Loucy (cell line): ENCODE measurements around the gene RICTOR.

Experiments used
- H2AFZ ChIP-seq: fragments of 200-600 bp; sonication (generic); 2 replicates; pipeline ENCODE4 v1.6.0; 2016; ENCODE audit warnings: antibody characterized with exemption, mild to moderate bottlenecking, low read length, moderate library complexity
- H3F3A ChIP-seq: fragments of 200-600 bp; 2 replicates; pipeline ENCODE4 v1.6.0; 2016; ENCODE audit warnings: antibody characterized with exemption, low read depth, mild to moderate bottlenecking
- H3K27me3 ChIP-seq: fragments of 200-600 bp; sonication (generic); 2 replicates; pipeline ENCODE4 v1.6.1; 2014; ENCODE audit warnings: low read length, mild to moderate bottlenecking; ENCODE audit not compliant: insufficient read depth, poor library complexity, severe bottlenecking
- H3K36me3 ChIP-seq: fragments of 200-600 bp; sonication (generic); 2 replicates; pipeline ENCODE4 v1.6.1; 2016; ENCODE audit warnings: low read length; ENCODE audit not compliant: insufficient read depth
- H3K4me1 ChIP-seq: fragments of 200-600 bp; sonication (generic); 2 replicates; pipeline ENCODE4 v1.5.1; 2014; ENCODE audit warnings: low read length, mild to moderate bottlenecking; ENCODE audit not compliant: insufficient read depth, poor library complexity, severe bottlenecking
- H3K4me2 ChIP-seq: fragments of 200-600 bp; sonication (generic); 2 replicates; pipeline ENCODE4 v1.6.0; 2014; ENCODE audit warnings: antibody characterized with exemption, low read length, low read depth, mild to moderate bottlenecking; ENCODE audit not compliant: poor library complexity, severe bottlenecking
- H3K4me3 ChIP-seq: fragments of 200-600 bp; sonication (generic); 2 replicates; pipeline ENCODE4 v1.5.1; 2014; ENCODE audit warnings: low read length, mild to moderate bottlenecking, mixed read lengths; ENCODE audit not compliant: poor library complexity, severe bottlenecking
- H3K79me2 ChIP-seq: fragments of 200-600 bp; sonication (generic); 2 replicates; pipeline ENCODE4 v1.6.1; 2014; ENCODE audit warnings: low read length; ENCODE audit not compliant: insufficient read depth
- H3K9ac ChIP-seq: fragments of 200-600 bp; sonication (generic); 2 replicates; pipeline ENCODE4 v1.6.0; 2014; ENCODE audit warnings: mild to moderate bottlenecking, low read depth, low read length, moderate library complexity; ENCODE audit not compliant: poor library complexity, severe bottlenecking
- H3K9me2 ChIP-seq: fragments of 200-600 bp; sonication (generic); replicated peaks from 2 replicates; pipeline ENCODE4 v1.6.1; 2016; ENCODE audit warnings: low read depth, low read length, mixed read lengths
- H3K9me3 ChIP-seq: fragments of 200-600 bp; sonication (generic); 2 replicates; pipeline ENCODE4 v1.6.1; 2014; ENCODE audit warnings: mild to moderate bottlenecking, antibody characterized with exemption, low read length, low read depth; ENCODE audit not compliant: insufficient read depth
- H4K20me1 ChIP-seq: fragments of 200-600 bp; sonication (generic); 2 replicates; pipeline ENCODE4 v1.6.0; 2014; ENCODE audit warnings: antibody characterized with exemption, low read length, mild to moderate bottlenecking; ENCODE audit not compliant: insufficient read depth, poor library complexity, severe bottlenecking
- EZH2phosphoT487 ChIP-seq: fragments of 200-600 bp; IDR thresholded peaks from 2 replicates; pipeline ENCODE4 v1.6.1; 2018; ENCODE audit warnings: antibody characterized with exemption, mild to moderate bottlenecking, moderate library complexity, borderline replicate concordance
- TF ChIP-seq, protein P1 (sequence below): fragments of 200-600 bp; sonication (generic); conservative IDR thresholded peaks from 2 replicates; pipeline ENCODE4 v1.5.1; 2014; ENCODE audit warnings: mild to moderate bottlenecking, antibody characterized with exemption, low read length

The RICTOR gene

DNA sequence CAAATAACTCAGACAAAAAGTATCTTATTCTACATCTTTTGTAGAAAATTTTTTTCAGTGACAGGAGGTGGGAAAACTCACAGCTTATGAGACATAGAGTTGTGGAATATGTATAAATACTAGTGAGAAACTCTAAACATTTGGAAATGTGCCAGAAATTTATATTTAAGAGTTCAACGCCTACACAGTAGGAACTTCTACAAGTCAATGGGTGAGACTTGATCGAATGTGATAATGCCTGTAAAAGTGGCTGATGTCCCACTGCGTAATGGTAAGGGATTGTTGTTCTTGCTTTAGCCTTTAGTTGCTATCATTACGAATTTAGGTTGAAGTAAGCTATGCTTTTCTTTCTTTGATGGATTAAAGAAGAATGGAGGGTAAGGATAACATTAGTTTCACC, 40.0 kb upstream of the RICTOR start:
- Histone ChIP-seq H3K79me2 (no peaks in the 10 kb centered on the region), H2AFZ (no peak overlapping the region), H3K9ac (no peak overlapping the region), H3F3A (no peaks in the 10 kb centered on the region), H3K4me2 (no peak overlapping the region), H3K9me2 (no peaks in the 10 kb centered on the region), H3K36me3 (peaks cover 80% of the 10 kb centered on the region), H3K9me3 (no peaks in the 10 kb centered on the region), H4K20me1 (no peaks in the 10 kb centered on the region), H3K4me3 (no peak overlapping the region), H3K27me3 (no peaks in the 10 kb centered on the region), H3K4me1 (no peaks in the 10 kb centered on the region)
- no peak for TF ChIP-seq EZH2phosphoT487
- TF ChIP-seq, protein P1, sequence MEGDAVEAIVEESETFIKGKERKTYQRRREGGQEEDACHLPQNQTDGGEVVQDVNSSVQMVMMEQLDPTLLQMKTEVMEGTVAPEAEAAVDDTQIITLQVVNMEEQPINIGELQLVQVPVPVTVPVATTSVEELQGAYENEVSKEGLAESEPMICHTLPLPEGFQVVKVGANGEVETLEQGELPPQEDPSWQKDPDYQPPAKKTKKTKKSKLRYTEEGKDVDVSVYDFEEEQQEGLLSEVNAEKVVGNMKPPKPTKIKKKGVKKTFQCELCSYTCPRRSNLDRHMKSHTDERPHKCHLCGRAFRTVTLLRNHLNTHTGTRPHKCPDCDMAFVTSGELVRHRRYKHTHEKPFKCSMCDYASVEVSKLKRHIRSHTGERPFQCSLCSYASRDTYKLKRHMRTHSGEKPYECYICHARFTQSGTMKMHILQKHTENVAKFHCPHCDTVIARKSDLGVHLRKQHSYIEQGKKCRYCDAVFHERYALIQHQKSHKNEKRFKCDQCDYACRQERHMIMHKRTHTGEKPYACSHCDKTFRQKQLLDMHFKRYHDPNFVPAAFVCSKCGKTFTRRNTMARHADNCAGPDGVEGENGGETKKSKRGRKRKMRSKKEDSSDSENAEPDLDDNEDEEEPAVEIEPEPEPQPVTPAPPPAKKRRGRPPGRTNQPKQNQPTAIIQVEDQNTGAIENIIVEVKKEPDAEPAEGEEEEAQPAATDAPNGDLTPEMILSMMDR: no peak

DNA sequence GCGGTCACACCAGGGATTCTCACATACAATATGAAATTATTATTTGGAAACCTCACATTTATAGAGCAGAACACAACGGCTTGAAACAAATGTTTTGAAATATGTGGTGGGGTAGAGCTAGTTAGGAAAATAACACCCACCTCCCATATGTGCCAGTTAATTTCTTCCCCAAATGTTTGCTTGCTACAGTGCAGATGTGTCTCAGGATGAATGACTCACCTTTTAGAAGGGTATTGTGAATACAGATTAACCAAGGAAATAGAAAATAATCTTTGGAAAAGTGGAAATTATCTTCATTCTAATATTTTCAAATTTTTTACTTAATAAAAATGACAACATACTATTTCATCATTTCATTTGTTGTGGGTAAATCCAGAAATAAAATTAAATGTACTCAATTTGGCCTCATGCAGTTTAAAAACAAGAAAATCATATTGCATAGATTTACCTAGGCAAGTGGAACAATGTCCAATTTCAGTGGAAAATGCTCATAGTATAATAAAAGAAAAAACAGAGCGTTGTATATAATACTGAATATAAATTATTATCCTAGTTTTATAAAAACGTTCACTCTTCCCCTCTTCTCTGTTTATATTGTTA, 39.3 kb upstream of the RICTOR start:
- H3K9ac ChIP-seq: no peak overlapping the region
- no peak overlapping the region for H2AFZ ChIP-seq
- H3K9me2 ChIP-seq: no peaks in the 10 kb centered on the region
- no peaks in the 10 kb centered on the region for H3K4me1 ChIP-seq
- no peaks in the 10 kb centered on the region for H4K20me1 ChIP-seq
- no peaks in the 10 kb centered on the region for H3K27me3 ChIP-seq
- H3K36me3 ChIP-seq: peaks cover 80% of the 10 kb centered on the region
- no peaks in the 10 kb centered on the region for H3F3A ChIP-seq
- no peak overlapping the region for H3K4me3 ChIP-seq
- no peak for TF ChIP-seq EZH2phosphoT487
- TF ChIP-seq, protein P1: no peak
- H3K9me3 ChIP-seq: no peaks in the 10 kb centered on the region
- no peak overlapping the region for H3K4me2 ChIP-seq
- no peaks in the 10 kb centered on the region for H3K79me2 ChIP-seq

DNA sequence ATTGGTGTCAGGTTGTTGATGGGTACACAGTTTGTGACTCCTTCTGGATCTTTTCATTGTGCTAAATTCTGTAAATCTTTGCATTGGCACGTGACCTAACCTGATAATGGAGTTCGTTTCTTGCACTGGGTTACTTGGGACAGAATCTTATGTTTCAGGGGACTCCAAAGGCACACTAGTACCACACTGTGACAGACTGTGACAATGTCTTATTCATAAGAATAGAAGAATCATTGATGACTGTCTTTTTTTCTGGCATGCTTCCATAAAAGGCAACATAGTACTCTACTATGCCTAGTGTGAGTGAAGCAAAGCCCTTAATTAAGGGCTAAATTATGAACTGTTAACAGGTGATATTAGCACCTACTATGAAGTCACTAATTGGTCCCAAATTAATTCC, 35.4 kb upstream of the RICTOR start:
- no peaks in the 10 kb centered on the region for H3K27me3 ChIP-seq
- H2AFZ ChIP-seq: no peak overlapping the region
- H3K36me3 ChIP-seq: peaks cover 73% of the 10 kb centered on the region
- H3K9me2 ChIP-seq: no peaks in the 10 kb centered on the region
- TF ChIP-seq, protein P1: no peak
- TF ChIP-seq EZH2phosphoT487: no peak
- H3K4me3 ChIP-seq: no peak overlapping the region
- H3K79me2 ChIP-seq: no peaks in the 10 kb centered on the region
- H3K9me3 ChIP-seq: no peaks in the 10 kb centered on the region
- no peak overlapping the region for H3K4me2 ChIP-seq
- H4K20me1 ChIP-seq: no peaks in the 10 kb centered on the region
- H3K4me1 ChIP-seq: no peaks in the 10 kb centered on the region
- no peak overlapping the region for H3K9ac ChIP-seq
- H3F3A ChIP-seq: no peaks in the 10 kb centered on the region
